Left lung (tissue), 10 donors: ENCODE results near the gene RAPGEF2. TPM values are rescaled to one million over a fixed set of nuclear protein-coding genes. Genes with fewer than 3 reads are reported as not detected.
A peak's percentile ranks its signal among the peaks of the same experiment; 100 is the strongest.

Experiments used
- ATAC-seq: fragments of 200-7000 bp; cut with Tn5 transposase; one replicate; pipeline ENCODE4 v1.9.1; 2020; ENCODE audit warnings: moderate library complexity
- DNase-seq, 4 donors: peaks; one replicate each; pipeline ENCODE4 v3.0.0-alpha.2; 2013 to 2020
- H3K27ac ChIP-seq, 2 donors: fragments of 200-600 bp; sonication (generic) in 1 of 2; one replicate each; pipeline versions ENCODE4 v1.5.0 to v1.8.0; 2020 to 2021
- H3K27me3 ChIP-seq, 2 donors: fragments of 200-600 bp; sonication (generic) in 1 of 2; one replicate each; pipeline versions ENCODE4 v1.5.0 to v1.8.0; 2020 to 2021
- H3K36me3 ChIP-seq, 2 donors: fragments of 200-600 bp; sonication (generic) in 1 of 2; one replicate each; pipeline versions ENCODE4 v1.5.0 to v1.8.0; 2020 to 2021
- H3K4me1 ChIP-seq, 2 donors: fragments of 200-600 bp; one replicate each; pipeline ENCODE4 v1.8.0; 2021
- H3K4me3 ChIP-seq, 2 donors: fragments of 200-600 bp; sonication (generic) in 1 of 2; one replicate each; pipeline versions ENCODE4 v1.5.0 to v1.8.0; 2020 to 2021; ENCODE audit warnings: mild to moderate bottlenecking in 1 of 2
- H3K9me3 ChIP-seq, 2 donors: fragments of 200-600 bp; sonication (generic) in 1 of 2; one replicate each; pipeline versions ENCODE4 v1.5.0 to v1.8.0; 2020 to 2021
- CTCF ChIP-seq, 2 donors: fragments of 200-600 bp; sonication (generic) in 1 of 2; IDR thresholded peaks; one replicate each; pipeline versions ENCODE4 v1.5.0 to v1.8.0; 2021; ENCODE audit warnings: antibody characterized with exemption in 2 of 2
- intact Hi-C, 2 donors: fragments of 100-400 bp; cut with DNase I; formaldehyde crosslinking; loops; one replicate each; pipeline versions ENCODE4 v1.11.2 to v1.14.2; 2022
- polyA plus RNA-seq, 6 donors: library from polyadenylated mRNA; unstranded; fragments of 120-200 nt; gene quantifications; one replicate each; pipeline ENCODE4 v1.2.1, GENCODE V29; 2013; ENCODE audit not compliant: insufficient read length in 6 of 6
- total RNA-seq, 2 donors: library from RNA; stranded (reverse); fragmentation: NEBNext Ultra II Directional; extraction: Animal tissue kit (Norgen Biotek cat#: 25700); gene quantifications; one replicate each; pipeline ENCODE4 v1.2.1, GENCODE V29; 2021
- donor health status: DM: no; HTN: yes; CAD: no.
- donor health status: DM: no; HTN: no; CAD: no.

RAPGEF2 gene
- total and polyA plus RNA-seq, 8 donors, result 39.9 to 52.0 (median 45.4) TPM

GRCh38 chr4:159337041-159337440, 234.2 kb downstream of the RAPGEF2 start:
- DNase-seq (no peak), ATAC-seq (no peak)
- peaks cover 0 to 50% of the 10 kb centered on the region in 2 donors for H3K36me3 ChIP-seq
- no peak for TF ChIP-seq CTCF (IDR thresholded peaks at IDR 0.05)
- H3K27me3 ChIP-seq, result no peaks in the 10 kb centered on the region
- H3K27ac ChIP-seq, result no peak overlapping the region
- no peaks in the 10 kb centered on the region for H3K4me1 ChIP-seq
- intact Hi-C loops, result no loop called here
- H3K4me3 ChIP-seq, result no peak overlapping the region
- H3K9me3 ChIP-seq, result no peaks in the 10 kb centered on the region

- Histone ChIP-seq H3K4me3 (no peak overlapping the region), H3K27me3 (no peaks in the 10 kb centered on the region), H3K36me3 (peaks cover 0 to 72% of the 10 kb centered on the region in 2 donors), H3K4me1 (no peaks in the 10 kb centered on the region), H3K27ac (no peak overlapping the region), H3K9me3 (no peaks in the 10 kb centered on the region)
- DNase-seq, result peak in 1 of 4 donors; percentile 24
- intact Hi-C loops, result no loop called here
- TF ChIP-seq CTCF (IDR thresholded peaks at IDR 0.05), result no peak
- no peak for ATAC-seq
Observed at GRCh38 chr4:159341522-159341921, 238.6 kb downstream of the RAPGEF2 start.

- intact Hi-C loops, result no loop called here
- Histone ChIP-seq H3K27me3 (no peaks in the 10 kb centered on the region), H3K9me3 (no peaks in the 10 kb centered on the region), H3K36me3 (peaks cover 0 to 81% of the 10 kb centered on the region in 2 donors), H3K27ac (no peak overlapping the region), H3K4me1 (no peaks in the 10 kb centered on the region), H3K4me3 (no peak overlapping the region)
- no peak for DNase-seq
- TF ChIP-seq CTCF (IDR thresholded peaks at IDR 0.05), result no peak
- ATAC-seq, result no peak
Observed at GRCh38 chr4:159342374-159342773, 239.5 kb downstream of the RAPGEF2 start.

- H3K36me3 ChIP-seq, result peaks cover 0 to 83% of the 10 kb centered on the region in 2 donors
- H3K27ac ChIP-seq, result no peak overlapping the region
- intact Hi-C loops, result no loop called here
- no peaks in the 10 kb centered on the region for H3K4me1 ChIP-seq
- ATAC-seq (no peak), DNase-seq (no peak)
- H3K4me3 ChIP-seq, result no peak overlapping the region
- no peaks in the 10 kb centered on the region for H3K9me3 ChIP-seq
- H3K27me3 ChIP-seq, result no peaks in the 10 kb centered on the region
- TF ChIP-seq CTCF (IDR thresholded peaks at IDR 0.05), result no peak
Observed at GRCh38 chr4:159343116-159343515, 240.2 kb downstream of the RAPGEF2 start.

GRCh38 chr4:159344877-159345276, 242.0 kb downstream of the RAPGEF2 start:
- no peak for ATAC-seq
- no peaks in the 10 kb centered on the region for H3K4me1 ChIP-seq
- H3K27me3 ChIP-seq, result no peaks in the 10 kb centered on the region
- H3K9me3 ChIP-seq, result no peaks in the 10 kb centered on the region
- peaks cover 0 to 72% of the 10 kb centered on the region in 2 donors for H3K36me3 ChIP-seq
- H3K4me3 ChIP-seq, result no peak overlapping the region
- TF ChIP-seq CTCF (IDR thresholded peaks at IDR 0.05), result no peak
- no peak overlapping the region for H3K27ac ChIP-seq
- intact Hi-C loops, result no loop called here
- no peak for DNase-seq
